Measurements from ENCODE around the gene DCAF16. TPM values are rescaled to one million over a fixed set of nuclear protein-coding genes. Genes with fewer than 3 reads are reported as not detected.

DCAF16 gene
- polyA plus RNA-seq, 1 donor (not counting 4 experiments of a cell fraction or from before 2014, with no cell fraction given) = 16.2 TPM

- no peak overlapping the region for H2AFZ ChIP-seq (ENCODE audit: control insufficient read depth, low read length)
- no peak overlapping the region for H3K4me3 ChIP-seq (ENCODE audit: control insufficient read depth in 2 of 3, extremely low read depth in 1 of 3, insufficient read depth in 2 of 3, low read depth in 1 of 3, low read length in 3 of 3)
- no peaks in the 10 kb centered on the region for H3K79me2 ChIP-seq (ENCODE audit: control insufficient read depth, insufficient read depth, low read length)
- H3K9ac ChIP-seq (ENCODE audit: control insufficient read depth, extremely low read depth, insufficient read depth, low read length) = no peak overlapping the region
- dilution Hi-C loops (cut with MboI; ENCODE audit: extremely low pct_ligation_motif_present, low sequenced_read_pairs) = no loop called here
- H3K27me3 ChIP-seq (ENCODE audit: control insufficient read depth, extremely low read depth, insufficient read depth, low read length) = no peaks in the 10 kb centered on the region
- no peak overlapping the region for H3K4me2 ChIP-seq (ENCODE audit: control insufficient read depth, extremely low read depth, insufficient read depth, low read depth, low read length)
- H3K4me1 ChIP-seq (ENCODE audit: control insufficient read depth, extremely low read depth, insufficient read depth, low read length) = no peaks in the 10 kb centered on the region
- H4K20me1 ChIP-seq (ENCODE audit: control insufficient read depth, extremely low read depth, insufficient read depth, low read length) = no peaks in the 10 kb centered on the region
- FAIRE-seq (no peak), DNase-seq (ENCODE audit: low read depth, low spot score) (no peak)
- H3K27ac ChIP-seq (ENCODE audit: control insufficient read depth, insufficient read depth, low read length) = no peak overlapping the region
- H3K9me1 ChIP-seq (ENCODE audit: control insufficient read depth, extremely low read depth, insufficient read depth, low read length) = no peaks in the 10 kb centered on the region
- H3K36me3 ChIP-seq (ENCODE audit: control insufficient read depth in 2 of 2, extremely low read depth in 1 of 2, insufficient read depth in 2 of 2, low read length in 2 of 2) = no peaks in the 10 kb centered on the region
- H3K9me3 ChIP-seq (ENCODE audit: control insufficient read depth, low read depth, low read length) = no peaks in the 10 kb centered on the region
- TF ChIP-seq EZH2 (IDR thresholded peaks at IDR 0.05; ENCODE audit: low read length) (no peak), CTCF (optimal IDR thresholded peaks at IDR 0.05 in 1 of 3, IDR thresholded peaks at IDR 0.05 in 1 of 3, conservative IDR thresholded peaks at IDR 0.05 in 1 of 3; ENCODE audit: extremely low read depth in 1 of 3, insufficient read depth in 2 of 3, low read length in 3 of 3) (no peak)
Measured at GRCh38 chr4:17753646-17754045, 56.9 kb downstream of the DCAF16 start.

Other genes starting within 250 kb of the DCAF16 start
- 57.3 to 95.6 TPM (median 84.8 TPM) in 3 replicates for gene LAP3, start 233.6 kb downstream of the DCAF16 start, polyA plus RNA-seq
- 12.3 to 22.5 TPM (median 21.7 TPM) in 3 replicates for gene MED28, start 196.1 kb downstream of the DCAF16 start, polyA plus RNA-seq
- gene FAM184B, start 29.1 kb downstream of the DCAF16 start, polyA plus RNA-seq = 0.01 TPM in 3 replicates
- 1.8 to 18.0 TPM (median 8.8 TPM) in 3 replicates for gene NCAPG, start 222 bp upstream of the DCAF16 start, polyA plus RNA-seq
- gene LCORL, start 211.0 kb upstream of the DCAF16 start, polyA plus RNA-seq = 1.7 to 3.3 TPM (median 1.8 TPM) in 3 replicates

Measured in keratinocyte (primary cell).